HepG2 (cell line): ENCODE measurements around the gene SLC38A9. TPM values are rescaled to one million over a fixed set of nuclear protein-coding genes. Genes with fewer than 3 reads are reported as not detected.
A peak's percentile ranks its signal among the peaks of the same experiment; 100 is the strongest.

Experiments used
- BCL6 ChIP-seq: IDR thresholded peaks from 2 replicates; pipeline ENCODE4 v1.6.1; 2016; ENCODE audit warnings: missing genetic modification reagents, missing compliant biosample characterization
- CREB1 ChIP-seq, 2 experiments: fragments of 450-650 bp in 1 of 2; IDR thresholded peaks; 2 replicates each; pipeline ENCODE4 v1.6.1; 2016 to 2017; ENCODE audit warnings: control low read depth in 1 of 2, mild to moderate bottlenecking in 1 of 2, missing compliant biosample characterization in 1 of 2, missing genetic modification characterization in 1 of 2
- ESRRA ChIP-seq: sonication (generic); formaldehyde crosslinking; IDR thresholded peaks from 2 replicates; pipeline ENCODE4 v1.5.1; 2020; ENCODE audit warnings: mild to moderate bottlenecking, low read depth, missing genetic modification reagents
- PAX8 ChIP-seq: sonication (generic); formaldehyde crosslinking; IDR thresholded peaks from 2 replicates; pipeline ENCODE4 v1.8.0; 2022; ENCODE audit warnings: mild to moderate bottlenecking, missing genetic modification reagents, borderline replicate concordance
- PITX1 ChIP-seq: sonication (generic); formaldehyde crosslinking; IDR thresholded peaks from 2 replicates; pipeline ENCODE4 v1.5.1; 2020; ENCODE audit warnings: mild to moderate bottlenecking, missing genetic modification reagents
- ZNF260 ChIP-seq: sonication (generic); formaldehyde crosslinking; IDR thresholded peaks from 2 replicates; pipeline ENCODE4 v1.4.0; 2020; ENCODE audit warnings: missing genetic modification reagents, low read depth, mild to moderate bottlenecking, borderline replicate concordance
- ZNF709 ChIP-seq: sonication (generic); formaldehyde crosslinking; IDR thresholded peaks from 2 replicates; pipeline ENCODE4 v1.5.0; 2020; ENCODE audit warnings: mild to moderate bottlenecking, missing genetic modification reagents
- polyA plus RNA-seq, 8 experiments: library from polyadenylated mRNA; depleted of rRNA in 3 of 8; stranded (reverse) in 7 of 8; unstranded in 1 of 8; fragments of >200 nt; fragmentation: Illumina TruSeq in 4 of 8; extraction: Trizol in 4 of 8; gene quantifications; 2 replicates each; pipeline versions ENCODE4 v1.2.1 to v1.2.3, GENCODE V29; 2011 to 2016; ENCODE audit warnings: low read depth in 4 of 8, missing spikeins in 1 of 8, mixed read lengths in 1 of 8; ENCODE audit not compliant: insufficient read depth in 1 of 8
- total RNA-seq, 5 experiments: library from RNA; depleted of rRNA; stranded (reverse); fragments of >200 nt; fragmentation: Illumina TruSeq; extraction: Trizol; gene quantifications; 2 replicates each; pipeline ENCODE4 v1.2.3, GENCODE V29; 2016; ENCODE audit warnings: low read depth in 1 of 5
- TF ChIP-seq, protein P1 (sequence below), 2 experiments: fragments of 450-650 bp in 1 of 2; sonication (generic) in 1 of 2; formaldehyde crosslinking in 1 of 2; IDR thresholded peaks; 2 replicates each; pipeline versions ENCODE4 v1.6.1 to v1.8.0; 2016 to 2022; ENCODE audit warnings: antibody characterized with exemption in 1 of 2, mild to moderate bottlenecking in 1 of 2, missing genetic modification reagents in 1 of 2
- TF ChIP-seq, protein P2 (sequence below): sonication (generic); formaldehyde crosslinking; IDR thresholded peaks from 2 replicates; pipeline ENCODE4 v1.5.1; 2020; ENCODE audit warnings: mild to moderate bottlenecking, missing genetic modification reagents, borderline replicate concordance

SLC38A9 gene
- total and polyA plus RNA-seq, 2 of the 13 experiments (the other 11 are each of a cell fraction or from before 2014, with no cell fraction given), result 19.3 to 36.0 TPM

DNA sequence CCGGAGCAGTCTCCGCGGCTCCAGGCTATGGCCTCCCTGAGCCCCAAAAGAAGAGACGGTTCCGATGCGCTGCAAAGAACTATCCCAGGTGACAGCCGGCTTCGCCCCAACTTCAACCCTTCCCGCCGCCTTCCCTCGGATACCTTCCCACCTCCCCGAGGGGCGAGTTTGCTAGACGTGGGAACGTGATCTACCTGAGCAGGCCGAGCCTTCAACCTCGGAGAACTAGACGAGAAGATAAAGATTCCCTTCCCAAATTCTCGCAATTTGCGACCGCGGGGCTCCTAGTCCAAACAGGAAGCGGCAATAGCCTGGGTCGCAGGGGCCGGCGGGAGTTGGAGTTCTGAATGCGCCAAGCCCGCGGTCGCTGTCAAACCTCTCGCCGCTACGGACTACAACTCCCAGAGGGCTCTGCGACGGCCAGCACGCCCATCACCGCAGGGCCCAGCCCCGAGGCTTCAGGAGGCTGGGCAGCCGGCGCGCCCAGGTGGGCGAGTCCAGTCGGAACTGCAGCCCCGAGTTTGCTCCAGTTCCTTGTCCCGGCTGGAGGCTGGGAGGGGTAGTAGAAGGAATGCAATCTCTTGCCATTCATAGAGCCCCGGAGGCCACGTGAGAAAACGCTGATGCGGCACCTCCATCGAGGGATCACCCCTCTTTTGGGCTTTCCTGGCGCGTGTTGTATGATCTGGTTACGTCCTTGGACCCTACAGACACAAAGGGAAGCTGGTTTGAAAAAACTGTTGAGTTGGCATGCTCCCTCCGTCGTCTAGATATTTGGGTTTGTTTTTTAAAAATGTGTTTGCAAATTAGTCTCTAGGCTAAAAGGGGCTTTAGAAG lies at the start of gene SLC38A9 (continued):
- TF ChIP-seq ZNF260, result no peak
- TF ChIP-seq PAX8 (CRISPR knock-in tag), result no peak; the same call in 1 of the 2 replicates
- TF ChIP-seq, protein P1, sequence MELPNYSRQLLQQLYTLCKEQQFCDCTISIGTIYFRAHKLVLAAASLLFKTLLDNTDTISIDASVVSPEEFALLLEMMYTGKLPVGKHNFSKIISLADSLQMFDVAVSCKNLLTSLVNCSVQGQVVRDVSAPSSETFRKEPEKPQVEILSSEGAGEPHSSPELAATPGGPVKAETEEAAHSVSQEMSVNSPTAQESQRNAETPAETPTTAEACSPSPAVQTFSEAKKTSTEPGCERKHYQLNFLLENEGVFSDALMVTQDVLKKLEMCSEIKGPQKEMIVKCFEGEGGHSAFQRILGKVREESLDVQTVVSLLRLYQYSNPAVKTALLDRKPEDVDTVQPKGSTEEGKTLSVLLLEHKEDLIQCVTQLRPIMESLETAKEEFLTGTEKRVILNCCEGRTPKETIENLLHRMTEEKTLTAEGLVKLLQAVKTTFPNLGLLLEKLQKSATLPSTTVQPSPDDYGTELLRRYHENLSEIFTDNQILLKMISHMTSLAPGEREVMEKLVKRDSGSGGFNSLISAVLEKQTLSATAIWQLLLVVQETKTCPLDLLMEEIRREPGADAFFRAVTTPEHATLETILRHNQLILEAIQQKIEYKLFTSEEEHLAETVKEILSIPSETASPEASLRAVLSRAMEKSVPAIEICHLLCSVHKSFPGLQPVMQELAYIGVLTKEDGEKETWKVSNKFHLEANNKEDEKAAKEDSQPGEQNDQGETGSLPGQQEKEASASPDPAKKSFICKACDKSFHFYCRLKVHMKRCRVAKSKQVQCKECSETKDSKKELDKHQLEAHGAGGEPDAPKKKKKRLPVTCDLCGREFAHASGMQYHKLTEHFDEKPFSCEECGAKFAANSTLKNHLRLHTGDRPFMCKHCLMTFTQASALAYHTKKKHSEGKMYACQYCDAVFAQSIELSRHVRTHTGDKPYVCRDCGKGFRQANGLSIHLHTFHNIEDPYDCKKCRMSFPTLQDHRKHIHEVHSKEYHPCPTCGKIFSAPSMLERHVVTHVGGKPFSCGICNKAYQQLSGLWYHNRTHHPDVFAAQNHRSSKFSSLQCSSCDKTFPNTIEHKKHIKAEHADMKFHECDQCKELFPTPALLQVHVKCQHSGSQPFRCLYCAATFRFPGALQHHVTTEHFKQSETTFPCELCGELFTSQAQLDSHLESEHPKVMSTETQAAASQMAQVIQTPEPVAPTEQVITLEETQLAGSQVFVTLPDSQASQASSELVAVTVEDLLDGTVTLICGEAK (IDR thresholded peaks at IDR 0.05), result no peak
- TF ChIP-seq, protein P1 (CRISPR knock-in tag; IDR thresholded peaks at IDR 0.05), result no peak; the same call in 1 of the 2 replicates
- peak; percentile 34 for TF ChIP-seq PITX1 (CRISPR knock-in tag)
- TF ChIP-seq BCL6, result peak; percentile 57
- TF ChIP-seq CREB1 (IDR thresholded peaks at IDR 0.05), result no peak
- TF ChIP-seq CREB1 (CRISPR knock-in tag; IDR thresholded peaks at IDR 0.05), result peak; percentile 69; the same call in 1 of the 2 replicates
- 0 out of 2 replicates have a peak, but pooled peaks have one; percentile 50 for TF ChIP-seq ZNF709
- TF ChIP-seq, protein P2, sequence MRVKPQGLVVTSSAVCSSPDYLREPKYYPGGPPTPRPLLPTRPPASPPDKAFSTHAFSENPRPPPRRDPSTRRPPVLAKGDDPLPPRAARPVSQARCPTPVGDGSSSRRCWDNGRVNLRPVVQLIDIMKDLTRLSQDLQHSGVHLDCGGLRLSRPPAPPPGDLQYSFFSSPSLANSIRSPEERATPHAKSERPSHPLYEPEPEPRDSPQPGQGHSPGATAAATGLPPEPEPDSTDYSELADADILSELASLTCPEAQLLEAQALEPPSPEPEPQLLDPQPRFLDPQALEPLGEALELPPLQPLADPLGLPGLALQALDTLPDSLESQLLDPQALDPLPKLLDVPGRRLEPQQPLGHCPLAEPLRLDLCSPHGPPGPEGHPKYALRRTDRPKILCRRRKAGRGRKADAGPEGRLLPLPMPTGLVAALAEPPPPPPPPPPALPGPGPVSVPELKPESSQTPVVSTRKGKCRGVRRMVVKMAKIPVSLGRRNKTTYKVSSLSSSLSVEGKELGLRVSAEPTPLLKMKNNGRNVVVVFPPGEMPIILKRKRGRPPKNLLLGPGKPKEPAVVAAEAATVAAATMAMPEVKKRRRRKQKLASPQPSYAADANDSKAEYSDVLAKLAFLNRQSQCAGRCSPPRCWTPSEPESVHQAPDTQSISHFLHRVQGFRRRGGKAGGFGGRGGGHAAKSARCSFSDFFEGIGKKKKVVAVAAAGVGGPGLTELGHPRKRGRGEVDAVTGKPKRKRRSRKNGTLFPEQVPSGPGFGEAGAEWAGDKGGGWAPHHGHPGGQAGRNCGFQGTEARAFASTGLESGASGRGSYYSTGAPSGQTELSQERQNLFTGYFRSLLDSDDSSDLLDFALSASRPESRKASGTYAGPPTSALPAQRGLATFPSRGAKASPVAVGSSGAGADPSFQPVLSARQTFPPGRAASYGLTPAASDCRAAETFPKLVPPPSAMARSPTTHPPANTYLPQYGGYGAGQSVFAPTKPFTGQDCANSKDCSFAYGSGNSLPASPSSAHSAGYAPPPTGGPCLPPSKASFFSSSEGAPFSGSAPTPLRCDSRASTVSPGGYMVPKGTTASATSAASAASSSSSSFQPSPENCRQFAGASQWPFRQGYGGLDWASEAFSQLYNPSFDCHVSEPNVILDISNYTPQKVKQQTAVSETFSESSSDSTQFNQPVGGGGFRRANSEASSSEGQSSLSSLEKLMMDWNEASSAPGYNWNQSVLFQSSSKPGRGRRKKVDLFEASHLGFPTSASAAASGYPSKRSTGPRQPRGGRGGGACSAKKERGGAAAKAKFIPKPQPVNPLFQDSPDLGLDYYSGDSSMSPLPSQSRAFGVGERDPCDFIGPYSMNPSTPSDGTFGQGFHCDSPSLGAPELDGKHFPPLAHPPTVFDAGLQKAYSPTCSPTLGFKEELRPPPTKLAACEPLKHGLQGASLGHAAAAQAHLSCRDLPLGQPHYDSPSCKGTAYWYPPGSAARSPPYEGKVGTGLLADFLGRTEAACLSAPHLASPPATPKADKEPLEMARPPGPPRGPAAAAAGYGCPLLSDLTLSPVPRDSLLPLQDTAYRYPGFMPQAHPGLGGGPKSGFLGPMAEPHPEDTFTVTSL (CRISPR knock-in tag), result peak; percentile 48; the same call in 1 of the 2 replicates
- TF ChIP-seq ESRRA (CRISPR knock-in tag), result 0 out of 2 replicates have a peak, but pooled peaks have one; percentile 36
